Neuron (in vitro differentiated cells): ENCODE measurements around the gene TSNAX.
"Not testable (repeated sequence)": the region's sequence is repeated elsewhere in the genome, so short reads cannot be mapped to it uniquely, and the experiment has no call there.

Experiments used
- H2AFZ ChIP-seq: one replicate; pipeline ENCODE4 v1.6.1; 2013; ENCODE audit warnings: low read depth, mild to moderate bottlenecking, inconsistent platforms, low read length, moderate library complexity
- H3K27me3 ChIP-seq: one replicate; pipeline ENCODE4 v1.6.1; 2013; ENCODE audit warnings: low read length; ENCODE audit not compliant: insufficient read depth
- H3K36me3 ChIP-seq: one replicate; pipeline ENCODE4 v1.6.1; 2013; ENCODE audit warnings: low read length; ENCODE audit not compliant: insufficient read depth
- H3K4me1 ChIP-seq: one replicate; pipeline ENCODE4 v1.6.1; 2013; ENCODE audit warnings: low read length; ENCODE audit not compliant: insufficient read depth
- H3K4me3 ChIP-seq: 2 replicates; pipeline ENCODE4 v1.5.1; 2013; ENCODE audit warnings: mild to moderate bottlenecking, low read length, moderate library complexity
- H3K9me3 ChIP-seq: one replicate; pipeline ENCODE4 v1.6.1; 2013; ENCODE audit warnings: low read length

Gene TSNAX

DNA sequence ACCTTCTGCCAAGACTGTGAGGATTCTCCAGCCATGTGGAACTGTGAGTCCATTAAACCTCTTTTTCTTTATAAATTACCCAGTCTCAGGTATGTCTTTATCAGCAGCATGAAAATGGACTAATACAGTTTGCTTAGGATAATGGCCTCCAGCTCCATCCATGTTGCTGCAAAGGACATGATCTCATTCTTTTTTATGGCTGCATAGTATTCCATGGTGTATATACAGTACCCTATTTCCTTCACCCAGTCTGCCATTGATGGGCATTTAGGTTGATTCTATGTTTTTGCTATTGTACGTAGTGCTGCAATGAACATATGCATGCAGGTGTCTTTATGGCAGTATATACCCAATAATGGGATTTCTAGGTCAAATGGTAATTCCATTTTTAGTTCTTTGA is 25.3 kb upstream of the TSNAX start:
- not testable (repeated sequence) for H2AFZ ChIP-seq, H3K4me1 ChIP-seq, H3K9me3 ChIP-seq, H3K27me3 ChIP-seq, H3K4me3 ChIP-seq, H3K36me3 ChIP-seq

DNA sequence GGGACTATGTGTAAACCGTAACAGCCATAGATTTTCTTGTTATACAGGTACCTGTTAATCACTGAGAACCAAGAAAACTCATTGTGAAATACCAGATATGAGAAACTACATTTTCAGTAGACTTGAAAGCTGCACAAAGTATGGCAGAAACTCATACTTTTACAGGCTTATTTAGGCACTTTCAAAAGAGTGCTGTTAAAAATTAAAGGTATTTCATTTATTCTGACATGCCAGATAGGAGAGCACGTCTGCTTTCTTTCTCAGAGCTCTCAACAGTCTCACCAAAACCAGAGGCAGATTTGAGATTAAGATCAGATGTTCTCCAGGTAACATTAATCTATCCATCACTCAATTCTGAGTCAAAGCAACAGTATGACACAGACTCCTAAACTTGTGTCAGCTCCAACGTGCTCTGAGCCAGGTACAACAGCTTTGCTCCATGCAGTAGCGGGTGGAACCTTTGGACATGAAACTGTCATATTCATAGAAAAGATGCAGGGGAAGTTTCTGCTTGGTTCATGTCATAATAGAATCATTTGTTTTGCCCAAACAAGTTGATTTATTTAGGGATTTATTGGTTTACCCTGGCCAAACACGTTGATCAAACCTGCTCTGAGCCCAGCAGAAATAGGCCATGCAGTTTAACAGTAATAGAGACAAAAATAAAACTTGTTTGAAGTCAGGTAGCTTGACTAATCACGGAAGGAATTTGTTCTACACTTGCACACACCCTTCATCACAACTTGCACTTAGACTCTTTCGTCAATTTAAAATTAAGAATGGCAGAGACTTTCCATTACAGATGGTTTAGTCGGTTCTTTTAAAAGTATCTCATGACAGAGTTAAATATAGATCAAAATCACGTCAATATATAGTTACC is 20.8 kb upstream of the TSNAX start:
- H3K9me3 ChIP-seq: no peaks in the 10 kb centered on the region

DNA sequence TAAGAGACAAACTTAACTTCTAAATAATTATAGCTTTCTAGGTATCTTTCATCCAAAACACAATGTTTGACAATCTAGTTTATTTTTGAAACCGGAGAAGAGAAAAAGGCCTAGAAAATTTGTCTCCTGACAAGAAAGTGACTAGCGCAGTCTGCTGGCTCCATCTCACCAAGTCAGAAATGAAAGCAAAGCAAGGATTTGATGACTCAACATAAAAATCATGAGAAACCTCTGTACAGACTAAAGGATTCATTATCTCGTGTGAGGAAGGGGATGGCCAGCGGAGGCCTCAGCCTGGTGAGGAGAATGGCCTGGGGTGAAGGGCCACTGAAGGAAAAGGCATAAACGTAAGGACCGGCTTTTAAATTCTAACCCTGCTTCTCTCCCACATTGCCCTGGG is 20.0 kb upstream of the TSNAX start:
- Histone ChIP-seq H3K36me3 (no peaks in the 10 kb centered on the region), H3K4me1 (peaks cover 3% of the 10 kb centered on the region), H3K4me3 (no peak overlapping the region), H2AFZ (peak overlapping the region; percentile 40), H3K27me3 (no peaks in the 10 kb centered on the region), H3K9me3 (no peaks in the 10 kb centered on the region)

More for the DNA sequence above, 20.8 kb upstream of the TSNAX start:
- Histone ChIP-seq H3K36me3 (no peaks in the 10 kb centered on the region), H3K4me3 (no peak overlapping the region), H2AFZ (no peak overlapping the region), H3K4me1 (peaks cover 3% of the 10 kb centered on the region), H3K27me3 (no peaks in the 10 kb centered on the region)

DNA sequence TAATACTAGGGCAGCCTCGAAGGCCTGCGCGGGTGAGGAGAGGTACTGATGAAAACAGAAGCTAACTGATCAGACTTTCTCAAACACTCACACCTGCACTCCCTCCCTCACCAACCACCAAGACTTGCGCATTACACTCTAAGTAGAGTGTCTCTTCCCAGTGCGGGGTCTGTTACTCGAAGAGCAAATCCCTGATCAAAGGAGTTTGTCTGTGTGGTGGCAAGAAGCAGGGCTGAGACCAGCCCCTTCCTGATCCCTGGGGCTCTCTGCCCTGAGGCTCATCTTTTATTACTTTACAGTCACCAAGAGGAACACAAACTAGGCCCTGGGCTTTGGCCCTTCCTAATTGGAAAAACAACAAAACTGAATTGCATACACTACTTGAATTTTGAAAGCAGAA is 19.5 kb upstream of the TSNAX start:
- Histone ChIP-seq H3K4me3 (no peak overlapping the region), H2AFZ (peak overlapping the region; percentile 40), H3K27me3 (no peaks in the 10 kb centered on the region), H3K36me3 (no peaks in the 10 kb centered on the region), H3K4me1 (peaks cover 3% of the 10 kb centered on the region), H3K9me3 (no peaks in the 10 kb centered on the region)

DNA sequence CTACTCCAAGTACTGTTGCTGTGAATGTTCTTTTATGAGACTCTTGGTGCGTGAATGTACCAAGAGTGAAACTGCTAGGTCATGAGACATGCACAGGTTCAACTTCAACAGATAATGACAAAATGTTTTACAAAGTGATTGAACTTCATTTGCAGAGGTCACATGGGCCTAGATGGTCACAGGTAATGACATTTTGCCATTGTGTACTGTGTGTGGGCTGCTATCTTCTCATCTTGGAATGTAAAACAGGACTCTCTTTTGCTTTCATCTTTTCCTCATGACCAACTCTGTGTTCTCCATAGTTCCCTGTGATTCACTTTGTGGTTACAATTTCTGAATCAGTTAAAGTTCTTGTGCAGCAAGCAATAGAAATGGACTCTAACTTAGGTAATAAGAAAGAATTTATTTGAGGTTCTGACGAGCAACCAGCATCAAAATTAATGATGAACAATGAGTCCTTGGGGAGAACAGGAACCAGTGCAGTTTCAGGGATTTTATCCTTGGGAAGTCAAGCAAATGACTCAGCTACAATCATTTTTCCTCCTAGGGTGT is 16.2 kb upstream of the TSNAX start:
- Histone ChIP-seq H3K36me3 (no peaks in the 10 kb centered on the region), H3K27me3 (no peaks in the 10 kb centered on the region), H2AFZ (no peak overlapping the region), H3K4me1 (peaks cover 3% of the 10 kb centered on the region), H3K9me3 (no peaks in the 10 kb centered on the region), H3K4me3 (no peak overlapping the region)

DNA sequence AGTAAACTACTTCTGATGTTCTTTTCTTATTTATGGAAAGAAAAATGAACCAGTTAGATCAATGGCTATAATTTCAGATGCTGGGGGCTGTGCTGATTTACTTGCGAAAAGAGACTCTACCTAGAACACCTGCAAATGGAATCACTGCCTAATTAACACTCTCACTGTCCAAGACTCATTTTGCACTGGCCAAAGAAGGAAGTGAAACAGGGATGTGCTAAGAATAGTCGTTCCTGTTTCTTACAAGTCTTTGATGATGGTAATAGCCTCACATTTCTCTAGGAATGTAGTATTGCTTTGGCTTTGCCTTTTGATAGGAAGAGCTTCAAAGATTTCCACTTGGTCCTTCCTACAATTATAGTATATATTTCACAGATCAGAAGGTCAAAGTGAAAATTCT is 12.7 kb upstream of the TSNAX start:
- no peak overlapping the region for H2AFZ ChIP-seq
- no peaks in the 10 kb centered on the region for H3K9me3 ChIP-seq
- H3K36me3 ChIP-seq: no peaks in the 10 kb centered on the region
- H3K4me3 ChIP-seq: no peak overlapping the region
- H3K27me3 ChIP-seq: no peaks in the 10 kb centered on the region
- H3K4me1 ChIP-seq: peaks cover 10% of the 10 kb centered on the region

DNA sequence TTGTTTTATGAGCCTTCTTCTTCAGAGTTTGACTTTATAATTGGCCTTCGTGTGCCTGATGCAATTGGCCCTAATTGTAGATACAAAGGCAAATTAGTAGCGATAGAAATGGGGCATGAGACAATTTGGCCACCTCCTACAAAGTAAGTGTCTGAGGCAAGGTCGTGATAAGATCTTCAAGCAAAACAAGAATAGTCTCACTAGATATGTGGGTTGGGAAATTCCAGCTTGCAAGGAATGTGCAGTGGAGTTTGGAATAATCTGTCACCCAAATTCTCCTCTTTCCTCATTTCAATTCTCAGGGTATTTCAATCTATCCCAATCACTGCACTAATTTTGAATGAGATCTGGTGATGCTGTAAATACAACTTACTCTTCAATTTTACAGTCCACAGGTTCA is 11.4 kb upstream of the TSNAX start:
- H3K9me3 ChIP-seq: no peaks in the 10 kb centered on the region
- H3K4me1 ChIP-seq: peaks cover 10% of the 10 kb centered on the region
- H3K36me3 ChIP-seq: no peaks in the 10 kb centered on the region
- no peak overlapping the region for H3K4me3 ChIP-seq
- H2AFZ ChIP-seq: no peak overlapping the region
- no peaks in the 10 kb centered on the region for H3K27me3 ChIP-seq

DNA sequence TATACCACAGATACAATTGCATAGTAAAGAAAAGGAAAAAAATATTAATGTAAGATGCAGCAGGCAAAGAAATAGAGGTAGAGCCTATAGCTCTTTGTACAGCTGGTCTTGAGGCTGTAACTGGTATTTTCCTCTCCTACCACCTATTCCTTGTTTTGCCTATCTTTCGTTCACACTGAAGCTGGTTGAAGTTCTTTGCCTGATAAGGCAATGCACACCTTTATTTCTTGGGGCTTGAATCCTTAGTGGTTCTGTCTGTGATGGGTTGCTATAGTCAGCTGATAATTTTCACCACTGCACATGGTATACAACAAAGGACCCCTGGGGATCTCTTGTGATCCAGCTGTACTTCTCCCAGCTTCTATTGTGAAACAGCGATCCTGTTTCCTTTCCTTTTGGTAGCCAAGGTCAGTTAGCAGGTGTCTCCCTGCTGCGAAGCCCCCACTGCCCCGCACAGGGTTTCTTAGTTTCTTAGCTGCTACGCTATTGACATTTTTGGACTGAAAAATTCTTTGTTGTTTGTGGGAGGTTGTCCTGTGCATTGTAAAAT is 9.9 kb upstream of the TSNAX start:
- Histone ChIP-seq H3K27me3 (no peaks in the 10 kb centered on the region), H3K4me1 (peaks cover 10% of the 10 kb centered on the region), H2AFZ (no peak overlapping the region), H3K36me3 (no peaks in the 10 kb centered on the region), H3K4me3 (no peak overlapping the region), H3K9me3 (no peaks in the 10 kb centered on the region)

DNA sequence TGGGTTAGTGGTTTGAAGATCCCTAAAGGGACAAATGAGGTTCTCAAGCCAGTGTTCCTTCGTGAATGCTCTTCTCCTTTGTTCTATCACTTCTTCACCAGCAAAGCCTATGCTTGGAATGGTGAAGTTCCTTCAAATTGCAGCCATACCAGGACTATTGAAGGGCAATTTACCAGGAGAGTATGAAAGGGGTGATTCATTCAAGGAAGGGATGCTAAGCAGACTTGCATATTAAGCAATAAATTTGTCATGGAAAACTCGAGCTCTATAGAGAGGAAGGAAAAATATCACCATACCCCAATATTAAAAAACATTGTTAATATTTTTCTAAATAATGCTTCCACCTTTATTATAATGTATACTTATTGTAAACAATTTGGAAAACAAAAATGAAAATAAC is 9.3 kb upstream of the TSNAX start:
- peaks cover 10% of the 10 kb centered on the region for H3K4me1 ChIP-seq
- no peak overlapping the region for H2AFZ ChIP-seq
- H3K36me3 ChIP-seq: no peaks in the 10 kb centered on the region
- H3K9me3 ChIP-seq: no peaks in the 10 kb centered on the region
- no peak overlapping the region for H3K4me3 ChIP-seq
- no peaks in the 10 kb centered on the region for H3K27me3 ChIP-seq

DNA sequence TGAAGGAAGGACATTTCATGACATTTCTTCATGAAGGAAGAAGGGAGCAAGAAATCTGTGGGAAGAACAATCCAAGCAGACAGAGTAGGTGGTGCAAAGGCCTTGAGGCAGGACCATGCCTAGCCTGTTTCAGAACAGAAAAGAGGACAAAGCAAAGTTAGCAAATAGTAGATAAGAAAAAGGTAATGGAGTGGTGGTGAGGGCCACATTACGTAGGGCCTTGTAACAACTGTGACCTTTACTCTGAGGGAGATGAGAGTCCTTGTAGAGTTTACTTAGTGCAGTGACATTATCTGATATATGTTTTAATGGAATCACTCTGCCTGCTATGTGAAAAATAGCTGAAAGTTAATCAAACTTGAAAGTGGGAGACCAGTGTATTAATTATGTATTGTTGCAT is 6.4 kb upstream of the TSNAX start:
- no peak overlapping the region for H2AFZ ChIP-seq
- no peaks in the 10 kb centered on the region for H3K27me3 ChIP-seq
- no peaks in the 10 kb centered on the region for H3K36me3 ChIP-seq
- no peak overlapping the region for H3K4me3 ChIP-seq
- no peaks in the 10 kb centered on the region for H3K9me3 ChIP-seq
- H3K4me1 ChIP-seq: peaks cover 10% of the 10 kb centered on the region

DNA sequence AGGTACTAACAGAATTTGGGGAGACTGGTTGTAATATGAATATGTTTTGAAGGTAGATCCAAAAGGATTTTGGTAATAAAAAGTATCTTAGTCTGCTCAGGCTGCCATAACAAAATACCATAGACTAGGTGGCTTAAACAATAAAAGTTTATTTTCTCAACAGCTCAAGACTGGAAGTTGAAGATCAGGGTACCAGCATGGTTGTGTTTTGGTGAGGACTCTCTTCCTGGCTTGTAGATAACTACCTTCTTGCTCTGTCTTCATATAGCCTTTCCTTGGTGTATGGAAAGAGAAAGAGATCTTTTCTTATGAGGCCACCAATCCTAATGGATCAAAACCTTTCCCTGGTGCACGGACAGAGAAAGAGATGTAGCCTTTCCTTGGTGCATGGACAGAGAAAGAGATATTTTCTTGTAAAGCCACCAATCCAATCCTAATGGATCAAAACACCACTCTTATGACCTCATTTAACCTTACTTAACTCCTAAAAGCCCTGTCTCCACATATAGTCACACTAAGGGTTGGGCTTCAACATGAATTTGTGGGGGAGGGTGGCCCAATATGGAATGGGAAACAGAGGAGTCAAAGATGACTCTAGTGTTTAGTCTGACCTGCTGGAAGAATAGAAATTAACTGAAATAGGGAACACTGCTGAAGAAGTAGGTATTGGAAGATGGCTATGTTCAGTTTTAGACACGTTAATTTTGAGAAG is 5.4 kb upstream of the TSNAX start:
- Histone ChIP-seq H3K4me1 (peaks cover 11% of the 10 kb centered on the region), H3K27me3 (no peaks in the 10 kb centered on the region), H3K36me3 (no peaks in the 10 kb centered on the region), H2AFZ (no peak overlapping the region), H3K4me3 (no peak overlapping the region), H3K9me3 (no peaks in the 10 kb centered on the region)

DNA sequence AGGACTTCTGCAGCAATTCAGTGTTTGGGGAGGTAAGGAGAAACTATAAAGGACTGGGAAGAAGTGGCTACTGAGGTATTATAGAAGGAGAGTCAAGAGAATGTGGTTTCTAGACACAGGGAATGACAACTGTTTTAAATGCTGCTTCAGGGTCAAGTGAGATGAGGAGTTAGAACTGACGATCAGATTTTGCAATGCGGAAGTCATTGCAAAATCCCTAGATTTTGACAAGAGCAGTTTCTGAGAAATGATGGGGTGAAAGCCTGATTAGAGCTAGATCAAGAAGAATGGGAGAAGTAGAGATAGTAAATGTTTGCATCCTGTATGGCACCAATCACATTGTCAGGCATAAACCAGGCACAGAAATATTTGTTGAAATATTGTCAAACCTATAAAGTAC is 4.7 kb upstream of the TSNAX start:
- no peaks in the 10 kb centered on the region for H3K36me3 ChIP-seq
- peaks cover 6% of the 10 kb centered on the region for H3K4me1 ChIP-seq
- H2AFZ ChIP-seq: no peak overlapping the region
- H3K9me3 ChIP-seq: no peaks in the 10 kb centered on the region
- H3K4me3 ChIP-seq: no peak overlapping the region
- no peaks in the 10 kb centered on the region for H3K27me3 ChIP-seq

DNA sequence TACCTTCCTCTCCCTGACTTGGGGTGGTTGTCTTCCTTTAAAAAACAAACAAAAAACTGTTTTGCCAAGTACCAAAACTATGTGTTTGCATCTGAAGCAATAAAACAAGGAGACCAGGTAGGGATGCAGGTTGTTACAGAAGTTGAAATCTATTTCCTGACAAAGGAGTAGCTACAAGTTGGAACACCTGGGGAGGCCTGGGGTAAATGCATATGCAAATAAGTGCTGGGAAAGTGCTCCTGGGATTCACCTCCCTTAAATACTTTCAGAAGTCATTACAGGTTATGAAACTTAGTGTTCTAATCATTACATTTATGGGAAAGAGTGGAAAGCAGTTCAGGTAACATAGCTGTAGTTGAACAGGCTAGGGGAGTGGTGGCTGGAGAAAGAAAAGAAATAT is 1.9 kb upstream of the TSNAX start:
- Histone ChIP-seq H3K27me3 (no peaks in the 10 kb centered on the region), H3K4me1 (peaks cover 13% of the 10 kb centered on the region), H3K4me3 (no peak overlapping the region), H3K9me3 (no peaks in the 10 kb centered on the region), H2AFZ (no peak overlapping the region), H3K36me3 (peaks cover 8% of the 10 kb centered on the region)
